NCI-H446 treated with DMSO at 0.1 percent for 48 hours (cell line): Measurements from ENCODE around the gene IPO13.

Experiments used
- DNase-seq: peaks from one replicate; lab custom pipeline; 2025; lab: John Stamatoyannopoulos, UW

Gene IPO13

DNA sequence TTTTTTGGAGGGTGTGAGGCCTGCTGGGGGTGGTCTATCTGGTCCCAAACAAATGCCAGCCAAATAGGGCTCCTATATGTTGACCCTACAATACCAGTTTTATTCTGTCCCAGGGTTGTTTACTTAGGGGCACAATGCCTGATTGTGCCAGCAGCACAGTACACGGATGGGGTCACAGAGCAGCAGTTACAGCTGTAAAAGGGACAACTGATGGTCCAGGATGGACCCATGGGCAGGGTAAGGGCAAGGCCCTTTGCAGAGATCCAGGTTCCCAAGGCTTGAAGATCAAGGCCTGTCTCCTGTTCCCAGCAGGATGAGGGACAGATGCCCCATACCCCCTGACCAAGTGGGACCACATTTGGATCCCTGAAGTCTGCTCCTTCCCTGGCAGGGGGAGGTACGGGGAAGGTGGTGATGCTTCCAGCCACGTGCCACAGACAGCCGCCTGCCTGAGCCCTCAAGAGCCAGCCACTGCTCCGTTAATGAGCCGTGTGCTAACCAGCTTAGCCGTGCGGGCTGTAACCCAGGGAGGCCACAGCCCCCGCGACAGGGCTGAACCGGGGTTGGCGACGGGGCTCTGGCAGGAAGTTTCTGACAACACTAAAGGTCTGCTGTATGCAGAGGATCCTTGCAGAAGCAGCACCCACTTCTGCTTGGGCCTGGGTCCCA, 66.3 kb downstream of the IPO13 start:
- DNase-seq: peak; percentile 12

- peak; percentile 14 for DNase-seq
Observed at GRCh38 chr1:44013949-44014348, 67.2 kb downstream of the IPO13 start.

DNA sequence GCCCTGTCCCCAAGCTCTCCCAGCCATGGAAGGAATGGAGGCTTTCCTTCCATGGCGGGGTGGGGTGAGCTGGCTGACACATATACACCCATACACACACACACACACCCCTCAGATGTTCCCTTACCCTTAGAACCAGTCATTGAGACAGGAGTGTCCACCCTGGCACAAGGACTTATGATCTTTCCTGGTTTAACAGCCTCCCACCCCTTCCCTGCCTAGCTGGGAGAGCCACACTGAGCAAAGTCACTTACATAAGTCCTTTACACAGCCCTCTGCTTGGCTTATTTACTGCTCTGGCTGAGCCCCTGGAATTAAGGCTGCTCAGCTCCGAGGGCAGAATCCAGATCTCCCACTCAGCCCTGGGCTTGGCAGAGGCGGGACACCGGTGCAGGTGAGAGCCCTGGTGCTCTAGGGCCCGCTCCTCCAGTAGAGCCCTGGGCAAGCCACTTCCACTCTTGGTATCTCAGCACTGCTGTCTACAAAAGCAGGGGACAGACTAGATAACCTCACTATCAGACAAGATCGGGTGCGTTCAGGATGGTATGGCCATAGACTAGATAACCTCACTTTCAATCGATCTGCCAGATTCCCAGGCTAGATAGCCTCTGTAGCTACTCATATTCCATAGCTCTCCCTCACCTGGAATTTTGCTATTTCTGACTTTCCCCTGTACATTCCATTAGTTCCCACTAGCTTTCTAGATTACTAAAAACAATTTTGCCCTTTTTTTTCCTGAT, 67.8 kb downstream of the IPO13 start:
- no peak for DNase-seq

DNA sequence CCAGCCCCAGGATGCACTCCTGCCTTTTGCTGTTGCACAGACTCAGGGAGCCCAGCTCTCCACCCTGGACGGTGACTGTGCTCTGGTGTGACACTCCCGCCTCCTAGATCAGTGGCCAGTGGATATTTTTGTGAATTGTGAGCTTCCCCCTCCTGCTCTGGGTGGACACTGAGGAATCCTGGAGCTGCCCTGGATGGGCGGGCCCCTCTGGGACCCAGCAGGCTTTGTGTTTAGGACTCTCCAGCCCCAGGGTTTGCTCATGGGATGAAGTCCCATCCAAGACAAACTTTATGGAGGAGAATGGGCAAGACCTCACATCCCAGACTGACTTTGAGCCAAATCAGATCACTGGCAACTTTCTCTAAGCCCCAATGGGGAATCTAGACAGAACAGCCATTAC, 68.5 kb downstream of the IPO13 start:
- no peak for DNase-seq

- DNase-seq: no peak
Observed at GRCh38 chr1:44016041-44016889, 69.5 kb downstream of the IPO13 start.

DNA sequence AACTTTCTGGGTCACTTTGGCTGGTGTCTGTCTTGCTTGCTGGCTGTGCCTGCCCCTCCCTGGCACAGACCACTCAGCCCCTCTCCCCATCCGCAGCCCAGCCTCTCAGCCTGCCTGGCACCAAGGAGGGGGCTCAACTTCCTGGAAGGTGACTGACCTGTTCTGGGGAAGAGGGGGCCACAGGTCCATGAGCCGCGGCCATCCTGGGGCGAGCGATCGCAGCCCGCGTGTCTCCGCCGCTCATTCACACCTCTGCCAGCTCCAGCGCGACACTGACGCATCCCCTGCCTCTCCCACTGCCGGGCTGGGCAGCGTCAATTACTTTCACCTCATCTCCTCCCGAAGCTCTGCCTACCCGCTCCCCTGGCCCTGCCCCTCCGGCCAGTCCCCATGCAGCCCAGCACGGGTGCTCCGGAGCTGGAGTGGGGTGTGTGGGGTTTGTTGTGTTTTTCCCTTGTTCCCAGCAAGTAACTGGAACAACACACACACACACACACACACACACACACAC, 70.2 kb downstream of the IPO13 start:
- no peak for DNase-seq
